ENCODE data around the gene SORCS1.

SORCS1 gene

GRCh38 chr10:106540645-106541044, 623.9 kb downstream of the SORCS1 start:
- DNase-seq (ENCODE audit: low spot score), result no peak

GRCh38 chr10:106537866-106538265, 626.6 kb downstream of the SORCS1 start:
- no peak for DNase-seq (ENCODE audit: low spot score)

DNA sequence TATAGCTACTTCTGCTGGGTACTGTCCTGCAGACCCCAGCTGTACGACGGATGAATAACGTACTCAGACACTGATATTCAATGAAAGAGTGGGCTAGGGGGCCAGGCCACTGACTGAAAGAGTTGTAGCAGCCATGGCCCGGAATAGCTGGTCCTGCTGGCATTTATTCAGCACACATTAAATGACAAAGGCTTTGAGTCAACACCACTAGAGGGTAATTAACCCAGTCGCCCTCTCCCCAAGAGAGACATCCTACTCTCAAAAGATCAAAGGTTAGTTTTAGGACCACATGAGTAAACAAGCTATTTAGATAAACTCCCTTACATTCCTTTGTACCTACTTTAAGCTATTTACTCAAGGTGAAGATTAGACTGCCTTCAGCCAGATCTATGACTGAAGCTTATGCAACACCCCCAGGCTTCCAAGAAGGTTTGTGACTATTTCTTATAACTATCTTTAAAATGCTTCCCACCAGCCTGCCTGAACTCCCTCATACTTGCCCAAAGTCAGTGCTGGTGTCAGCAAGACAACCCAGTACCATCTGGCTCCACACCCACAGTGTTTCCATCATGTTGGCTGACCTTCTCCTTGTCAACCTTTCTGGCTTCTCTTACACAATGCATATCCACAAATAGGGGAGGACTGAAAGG, 629.1 kb downstream of the SORCS1 start:
- DNase-seq (ENCODE audit: low spot score), result no peak

- DNase-seq (ENCODE audit: low spot score), result no peak
Measured at GRCh38 chr10:106534441-106534840, 630.1 kb downstream of the SORCS1 start.

- DNase-seq (ENCODE audit: low spot score), result no peak
Measured at GRCh38 chr10:106528702-106529101, 635.8 kb downstream of the SORCS1 start.

DNA sequence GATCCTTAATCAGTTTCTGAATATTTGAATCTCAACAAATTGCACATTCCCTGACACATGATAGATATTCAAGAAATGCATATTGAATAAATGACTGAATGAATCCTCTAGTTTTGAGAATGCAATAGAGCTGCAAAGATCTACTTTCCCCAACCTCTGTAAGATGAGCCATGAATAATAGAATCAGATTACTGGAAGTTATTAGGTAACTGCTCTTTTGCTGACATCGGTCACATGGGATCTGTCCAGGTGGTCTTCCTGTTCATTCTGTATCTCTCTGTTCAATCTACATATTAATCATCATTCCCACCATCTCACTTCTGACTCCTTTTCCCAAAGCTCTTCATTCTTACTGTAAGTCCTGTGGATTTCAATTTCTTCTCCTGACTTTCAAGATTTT, 638.7 kb downstream of the SORCS1 start:
- no peak for DNase-seq (ENCODE audit: low spot score)
